GM19467 (cell line): Measurements from ENCODE around the gene LSM3.

Experiments
- ATAC-seq: cut with Tn5 transposase; IDR thresholded peaks from one replicate; pipeline ENCODE4 v1.9.1; 2021; ENCODE audit warnings: mild to moderate bottlenecking, moderate library complexity; ENCODE audit not compliant: unreplicated experiment

Gene LSM3

GRCh38 chr3:14236902-14237301, 58.3 kb downstream of the LSM3 start:
- no peak for ATAC-seq

- ATAC-seq = no peak
Observed at GRCh38 chr3:14237457-14237856, 58.8 kb downstream of the LSM3 start.

GRCh38 chr3:14238356-14238755, 59.7 kb downstream of the LSM3 start:
- ATAC-seq = no peak

GRCh38 chr3:14238930-14239329, 60.3 kb downstream of the LSM3 start:
- ATAC-seq = no peak

GRCh38 chr3:14239940-14240339, 61.3 kb downstream of the LSM3 start:
- no peak for ATAC-seq

- no peak for ATAC-seq
Observed at GRCh38 chr3:14240366-14240765, 61.7 kb downstream of the LSM3 start.

GRCh38 chr3:14241716-14242115, 63.1 kb downstream of the LSM3 start:
- no peak for ATAC-seq

- ATAC-seq = no peak
Observed at GRCh38 chr3:14242490-14243311, 64.1 kb downstream of the LSM3 start.

GRCh38 chr3:14243782-14244181, 65.2 kb downstream of the LSM3 start:
- no peak for ATAC-seq

GRCh38 chr3:14244521-14245247, 66.1 kb downstream of the LSM3 start:
- ATAC-seq = no peak

GRCh38 chr3:14245248-14245639, 66.6 kb downstream of the LSM3 start:
- ATAC-seq = no peak

GRCh38 chr3:14245822-14246221, 67.2 kb downstream of the LSM3 start:
- ATAC-seq = no peak

GRCh38 chr3:14246414-14246813, 67.8 kb downstream of the LSM3 start:
- ATAC-seq = no peak

GRCh38 chr3:14248477-14248848, 69.8 kb downstream of the LSM3 start:
- ATAC-seq = no peak

GRCh38 chr3:14248849-14249523, 70.4 kb downstream of the LSM3 start:
- ATAC-seq = no peak
